Activated T-cell treated with anti-CD3 and anti-CD28 coated beads, Interleukin-2, amount 50 U/mL, for 4 hours (primary cell): ENCODE data around the gene AXIN1. TPM values are rescaled to one million over a fixed set of nuclear protein-coding genes. Genes with fewer than 3 reads are reported as not detected.
"Not testable (repeated sequence)": the region's sequence is repeated elsewhere in the genome, so short reads cannot be mapped to it uniquely, and the experiment has no call there.

Experiments used
- ATAC-seq, 2 donors: fragments of 200-7000 bp; cut with Tn5 transposase; one replicate each; pipeline ENCODE4 v1.10.0; 2021
- DNase-seq: peaks from one replicate; pipeline ENCODE4 v3.0.0-alpha.2; 2020
- H3K27me3 Mint-ChIP-seq: one replicate; pipeline ENCODE4 v1.8.0; 2021; ENCODE audit warnings: low read depth, mixed read lengths
- H3K36me3 Mint-ChIP-seq: one replicate; pipeline ENCODE4 v1.8.0; 2022; ENCODE audit warnings: mixed read lengths; ENCODE audit not compliant: insufficient read depth
- H3K4me1 Mint-ChIP-seq: one replicate; pipeline ENCODE4 v1.8.0; 2021; ENCODE audit warnings: low read depth, mixed read lengths
- H3K4me3 Mint-ChIP-seq: one replicate; pipeline ENCODE4 v1.8.0; 2021; ENCODE audit warnings: mild to moderate bottlenecking, moderate library complexity, mixed read lengths
- H3K9me3 Mint-ChIP-seq: one replicate; pipeline ENCODE4 v1.8.0; 2021; ENCODE audit warnings: mixed read lengths
- total RNA-seq, 3 donors: library from RNA; stranded (reverse); gene quantifications; one replicate each; pipeline ENCODE4 v1.2.1, GENCODE V29; 2021

The AXIN1 gene
- total RNA-seq, 3 donors from 2014 or later = 34.1 to 40.4 (median 35.4) TPM

DNA sequence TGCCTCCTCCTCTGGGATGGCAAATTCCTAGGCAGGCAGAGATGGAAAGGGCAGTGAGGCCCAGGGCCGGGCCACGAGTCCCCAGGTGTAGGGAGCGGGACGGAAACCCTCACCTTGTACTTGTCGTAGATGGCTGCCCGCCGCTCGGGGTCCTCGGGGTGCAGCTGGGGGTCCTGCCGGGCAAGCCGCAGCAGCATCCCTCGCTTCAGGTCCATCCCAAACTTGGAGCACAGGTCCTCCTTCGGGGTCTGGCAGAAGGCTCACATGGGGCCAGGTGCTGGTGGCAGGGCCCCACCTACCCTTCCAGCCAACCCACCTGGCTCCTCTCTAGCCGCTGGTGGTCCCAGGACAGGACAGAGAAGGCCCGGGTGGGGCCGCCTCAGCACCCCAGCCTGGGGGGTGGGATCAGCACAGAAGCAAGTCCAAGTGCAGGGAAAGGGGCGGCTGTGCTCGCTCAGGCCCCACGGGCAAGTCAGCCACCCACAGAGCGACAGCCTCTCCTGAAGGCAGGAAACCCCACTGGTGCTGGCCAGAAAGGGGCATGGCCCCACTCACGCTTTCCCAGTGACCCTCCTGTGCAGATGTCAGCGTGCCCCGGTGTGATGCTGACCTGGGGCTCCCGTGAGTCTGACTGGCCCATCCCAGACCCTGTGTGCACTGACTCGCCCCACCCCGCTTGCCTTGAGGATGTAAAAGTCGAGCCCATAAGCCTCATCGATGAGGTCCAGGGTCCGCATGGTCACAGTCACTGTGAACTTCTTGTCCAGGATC lies 16.1 kb upstream of the AXIN1 start:
- Mint-ChIP-seq H3K27me3 (peaks cover 3% of the 10 kb centered on the region), H3K4me3 (no peak overlapping the region), H3K4me1 (peaks cover 14% of the 10 kb centered on the region), H3K9me3 (no peaks in the 10 kb centered on the region), H3K36me3 (peaks cover 6% of the 10 kb centered on the region)
- DNase-seq (no peak), ATAC-seq (no peak)

DNA sequence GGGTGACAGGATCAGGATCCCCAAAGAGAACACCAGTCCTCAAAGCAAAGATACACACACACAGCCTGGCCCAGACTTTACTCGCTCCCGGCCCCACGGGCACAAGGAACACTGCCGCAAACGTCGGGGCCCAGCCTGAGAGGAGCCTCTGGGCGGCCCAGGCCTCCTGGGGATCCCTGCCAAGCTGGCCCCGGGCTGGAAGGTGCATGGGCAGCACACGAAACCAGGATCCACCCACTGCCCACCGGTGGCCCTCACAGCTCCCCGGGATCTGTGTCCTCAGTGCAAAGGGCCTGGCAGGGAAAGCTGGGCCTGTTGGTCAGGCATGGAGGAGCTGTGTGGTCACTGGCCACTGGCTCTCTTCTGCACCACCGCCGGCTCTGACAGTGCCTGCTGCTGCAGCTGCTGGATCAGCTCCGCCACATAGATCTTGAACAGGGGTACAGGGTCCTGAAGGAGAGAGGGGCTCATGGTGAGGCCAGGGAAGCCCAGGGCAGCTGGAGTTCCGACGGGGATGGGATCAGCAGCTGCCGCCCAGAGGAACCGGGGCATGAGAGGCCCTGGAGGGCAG lies 14.9 kb upstream of the AXIN1 start:
- DNase-seq = no peak
- Mint-ChIP-seq H3K36me3 (peaks cover 6% of the 10 kb centered on the region), H3K4me3 (no peak overlapping the region), H3K4me1 (peaks cover 14% of the 10 kb centered on the region), H3K9me3 (no peaks in the 10 kb centered on the region), H3K27me3 (peaks cover 5% of the 10 kb centered on the region)
- no peak for ATAC-seq

DNA sequence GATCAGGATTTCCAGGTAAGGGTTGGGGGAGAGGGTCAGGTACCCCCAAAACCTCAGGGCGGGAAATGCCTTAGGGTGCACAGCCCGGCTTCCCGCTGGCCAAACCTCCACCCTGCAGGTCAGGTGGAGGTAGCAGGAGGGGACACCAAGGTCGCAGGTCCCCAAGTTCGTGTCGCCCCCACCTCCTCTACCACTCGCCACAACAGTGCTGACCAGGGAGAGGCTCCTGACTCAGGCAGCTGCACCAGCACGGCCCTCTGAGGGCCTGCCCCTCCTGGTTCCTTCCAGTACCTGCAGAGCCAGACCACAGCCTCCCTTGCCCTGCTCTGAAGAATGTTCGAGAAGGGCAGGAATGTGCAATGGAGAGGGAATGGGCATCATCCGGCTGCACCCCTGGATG lies 14.0 kb upstream of the AXIN1 start:
- no peak for ATAC-seq
- Mint-ChIP-seq H3K9me3 (no peaks in the 10 kb centered on the region), H3K4me1 (peaks cover 16% of the 10 kb centered on the region), H3K36me3 (peaks cover 6% of the 10 kb centered on the region), H3K4me3 (no peak overlapping the region), H3K27me3 (peaks cover 8% of the 10 kb centered on the region)
- no peak for DNase-seq

DNA sequence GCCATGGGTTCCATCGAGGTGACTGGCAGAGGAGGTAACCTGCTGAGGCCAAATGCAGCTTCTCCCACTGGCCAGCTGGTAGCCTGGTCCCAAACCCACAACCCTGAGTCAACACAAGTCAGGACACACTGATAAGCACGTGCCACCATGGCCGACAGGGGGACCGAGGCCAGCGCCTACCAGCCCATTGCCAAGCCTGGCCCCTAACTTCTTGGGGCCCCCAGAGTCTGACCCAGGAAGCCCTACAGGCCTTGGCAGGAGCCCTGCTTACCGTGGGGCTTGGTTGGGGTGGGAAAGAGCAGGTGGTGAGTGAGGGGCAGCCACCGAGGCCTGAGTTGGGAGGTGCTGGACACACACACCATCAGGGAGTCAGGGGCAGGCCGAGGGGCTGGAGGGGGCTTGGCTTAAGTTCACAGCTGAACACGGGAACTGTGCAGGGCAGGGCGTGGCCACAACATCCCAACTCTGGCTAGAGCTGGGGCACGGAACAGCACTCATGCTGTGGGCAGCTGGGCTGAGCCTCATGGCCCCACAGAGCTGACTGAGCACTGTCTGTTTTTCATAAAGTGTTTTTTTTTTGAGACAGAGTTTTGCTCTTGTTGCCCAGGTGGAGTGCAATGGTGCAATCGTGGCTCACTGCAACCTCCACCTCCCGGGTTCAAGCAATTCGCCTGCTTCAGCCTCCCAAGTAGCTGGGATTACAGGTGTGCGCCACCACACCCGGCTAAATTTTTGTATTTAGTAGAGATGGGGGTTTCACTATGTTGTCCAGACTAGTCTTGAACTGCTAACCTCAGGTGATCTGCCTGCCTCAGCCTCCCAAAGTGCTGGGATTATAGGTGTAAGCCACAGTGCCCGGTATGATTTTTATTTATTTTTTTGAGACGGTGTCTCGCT lies 12.3 kb upstream of the AXIN1 start:
- no peak for DNase-seq

DNA sequence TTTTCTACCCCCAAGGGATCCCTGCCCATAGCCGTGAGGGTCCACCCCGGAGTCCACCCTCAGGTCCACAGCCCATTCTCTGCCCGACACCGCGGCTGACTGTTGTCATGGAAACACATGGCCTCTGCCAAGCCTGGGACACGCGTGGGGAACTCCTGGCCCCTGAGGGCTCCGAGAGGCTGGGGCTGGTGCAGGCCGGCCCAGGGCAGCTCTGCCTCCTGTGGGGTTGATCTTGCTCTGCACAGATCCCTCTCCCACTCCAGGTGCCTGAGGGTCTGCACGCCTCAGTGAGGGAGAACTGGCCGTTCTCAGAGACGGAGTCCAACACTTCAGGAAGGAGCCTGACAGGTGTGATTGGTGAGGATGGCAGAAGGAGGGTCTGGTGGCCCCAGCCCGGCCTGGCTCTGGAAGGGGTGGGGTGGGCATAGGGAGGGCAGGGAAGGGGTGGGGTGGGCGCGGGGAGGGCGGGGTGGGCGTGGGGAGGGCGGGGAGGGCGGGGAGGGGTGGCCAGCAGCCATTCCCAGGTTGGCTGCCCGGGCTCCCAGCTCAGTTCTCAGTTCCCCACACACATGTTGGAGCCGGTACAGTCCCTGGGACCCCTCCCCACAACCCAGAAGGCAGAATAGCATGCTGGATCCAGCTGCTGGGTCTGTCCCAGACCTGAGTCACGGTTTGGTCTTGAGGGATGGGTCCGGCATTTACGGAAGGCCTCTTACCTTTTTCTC lies 11.4 kb upstream of the AXIN1 start:
- DNase-seq = no peak
- Mint-ChIP-seq H3K9me3 (no peaks in the 10 kb centered on the region), H3K36me3 (peaks cover 6% of the 10 kb centered on the region), H3K4me3 (no peak overlapping the region), H3K4me1 (peaks cover 2% of the 10 kb centered on the region), H3K27me3 (peaks cover 8% of the 10 kb centered on the region)
- ATAC-seq = no peak

More for the DNA sequence above, 12.3 kb upstream of the AXIN1 start:
- H3K9me3 Mint-ChIP-seq = no peaks in the 10 kb centered on the region
- H3K27me3 Mint-ChIP-seq = peaks cover 8% of the 10 kb centered on the region
- H3K4me3 Mint-ChIP-seq = no peak overlapping the region
- H3K4me1 Mint-ChIP-seq = peaks cover 7% of the 10 kb centered on the region
- ATAC-seq = no peak
- peaks cover 6% of the 10 kb centered on the region for H3K36me3 Mint-ChIP-seq

DNA sequence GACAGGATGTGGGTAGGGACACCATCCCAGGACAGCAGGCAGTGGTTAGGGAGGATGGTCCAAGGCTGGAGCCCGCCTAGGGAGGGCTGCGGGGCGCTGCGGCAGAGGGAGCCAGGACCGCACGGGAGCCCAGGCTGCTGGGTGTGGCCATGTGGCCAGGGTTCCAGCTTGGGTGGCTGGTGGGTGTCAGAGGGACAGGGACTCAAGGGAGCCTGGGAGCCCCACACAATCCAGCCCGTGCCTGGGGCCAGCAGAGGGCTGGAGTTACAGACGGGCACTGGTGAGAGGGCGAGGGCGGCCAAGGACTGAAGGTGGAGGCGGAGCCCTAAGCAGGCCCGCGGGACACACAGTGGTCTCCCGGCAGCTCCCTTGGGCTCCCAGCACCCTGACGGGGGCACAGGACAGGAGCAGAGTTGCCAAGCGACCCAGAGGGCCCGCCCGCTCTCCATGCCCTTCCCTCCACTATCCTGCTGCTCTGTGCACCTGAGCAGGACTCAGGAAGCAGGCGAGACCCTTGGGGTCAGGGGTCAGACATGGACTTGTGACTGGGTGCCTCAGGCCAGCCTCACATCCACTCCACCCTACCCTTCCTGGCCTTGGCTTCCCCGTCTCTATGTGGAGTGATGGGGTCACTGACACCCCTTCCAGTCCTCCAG lies 10.7 kb upstream of the AXIN1 start:
- H3K4me1 Mint-ChIP-seq = peaks cover 2% of the 10 kb centered on the region
- no peaks in the 10 kb centered on the region for H3K9me3 Mint-ChIP-seq
- DNase-seq (no peak), ATAC-seq (no peak)
- no peak overlapping the region for H3K4me3 Mint-ChIP-seq
- peaks cover 6% of the 10 kb centered on the region for H3K36me3 Mint-ChIP-seq
- peaks cover 8% of the 10 kb centered on the region for H3K27me3 Mint-ChIP-seq

DNA sequence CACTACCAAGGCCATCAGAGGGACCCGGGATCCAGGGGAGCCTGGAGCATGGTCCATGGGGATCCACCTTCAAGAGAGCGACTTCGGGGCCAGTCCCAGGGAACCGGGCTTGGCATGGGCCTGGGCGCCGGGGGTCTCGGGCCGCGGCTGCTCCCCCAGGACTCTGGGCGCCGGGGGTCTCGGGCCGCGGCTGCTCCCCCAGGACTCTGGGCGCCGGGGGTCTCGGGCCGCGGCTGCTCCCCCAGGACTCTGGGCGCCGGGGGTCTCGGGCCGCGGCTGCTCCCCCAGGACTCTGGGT lies 10.1 kb upstream of the AXIN1 start:
- not testable (repeated sequence) for ATAC-seq, H3K4me1 Mint-ChIP-seq, H3K27me3 Mint-ChIP-seq, H3K9me3 Mint-ChIP-seq, H3K36me3 Mint-ChIP-seq, H3K4me3 Mint-ChIP-seq, DNase-seq

DNA sequence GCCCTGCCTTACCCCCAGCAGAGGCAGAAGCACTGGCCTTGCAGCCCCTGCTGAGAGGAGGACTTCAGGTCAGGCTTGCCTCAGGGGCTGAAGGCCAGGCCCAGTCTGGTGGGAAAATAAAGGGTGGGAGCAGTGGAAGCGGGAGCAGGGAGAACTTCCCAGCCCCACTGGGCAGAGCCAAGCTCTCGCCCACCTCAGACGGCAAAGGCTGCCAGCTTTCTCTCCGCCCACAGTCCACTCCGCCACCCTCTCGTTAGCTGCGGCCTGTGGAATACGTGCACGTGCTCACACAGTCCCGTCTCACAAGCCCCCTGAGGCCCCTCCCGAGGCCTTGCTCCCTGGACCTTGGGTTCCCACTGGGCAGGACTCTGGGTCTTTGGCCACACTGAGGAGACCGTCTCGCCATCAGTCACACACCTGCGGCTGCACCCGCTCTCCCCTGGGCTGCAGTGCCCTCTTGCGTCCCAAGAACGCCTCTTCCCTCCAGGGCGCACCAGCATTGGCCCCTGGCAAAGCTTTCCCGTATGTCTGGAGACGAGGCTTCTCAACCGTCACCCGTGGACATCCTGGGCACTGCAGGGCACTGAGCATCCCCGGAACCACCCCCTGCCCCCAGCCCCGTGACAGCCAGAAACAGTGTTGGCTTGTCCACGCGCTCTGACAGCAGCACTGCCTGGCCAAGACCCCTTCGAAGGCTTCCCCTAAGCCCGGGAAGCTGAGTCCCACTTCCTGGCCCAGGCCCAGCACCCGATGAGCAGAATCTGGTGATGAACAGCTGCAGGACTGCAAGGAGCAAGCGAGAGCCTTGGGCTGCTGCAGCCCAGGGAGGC lies 9.6 kb upstream of the AXIN1 start:
- H3K36me3 Mint-ChIP-seq = peaks cover 5% of the 10 kb centered on the region
- no peak overlapping the region for H3K4me3 Mint-ChIP-seq
- H3K9me3 Mint-ChIP-seq = no peaks in the 10 kb centered on the region
- DNase-seq (peak; percentile 70), ATAC-seq (peak; percentile 94 to 95)
- peaks cover 8% of the 10 kb centered on the region for H3K27me3 Mint-ChIP-seq
- peaks cover 2% of the 10 kb centered on the region for H3K4me1 Mint-ChIP-seq

DNA sequence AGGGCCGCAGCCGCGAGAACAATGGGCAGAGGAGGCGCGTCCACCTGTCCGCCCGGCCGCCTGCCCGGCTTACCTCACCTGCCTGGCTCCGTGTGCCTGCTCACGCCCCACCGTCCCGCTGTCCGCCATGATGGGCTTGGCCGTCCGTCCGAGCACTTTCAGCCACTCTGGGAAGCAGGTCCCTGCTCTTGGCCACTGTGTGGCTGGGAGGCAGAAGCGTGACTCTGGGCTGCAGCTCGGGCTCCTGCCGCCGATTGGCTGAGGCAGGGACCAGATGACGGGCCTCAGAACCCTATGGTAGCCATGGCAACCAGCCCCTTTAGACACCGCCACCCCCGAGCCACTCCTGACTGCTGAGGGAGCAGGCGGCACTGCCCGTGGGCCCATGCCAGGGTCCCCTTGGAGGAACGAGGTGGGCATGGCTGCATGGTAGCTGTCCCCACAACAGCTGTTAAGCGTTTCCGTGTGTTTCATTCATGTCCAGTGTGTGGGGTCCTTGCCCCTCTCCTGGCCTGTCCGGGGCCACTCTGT lies 8.9 kb upstream of the AXIN1 start:
- peaks cover 4% of the 10 kb centered on the region for H3K4me1 Mint-ChIP-seq
- no peak for DNase-seq
- H3K36me3 Mint-ChIP-seq = no peaks in the 10 kb centered on the region
- no peak overlapping the region for H3K4me3 Mint-ChIP-seq
- no peaks in the 10 kb centered on the region for H3K9me3 Mint-ChIP-seq
- peaks cover 8% of the 10 kb centered on the region for H3K27me3 Mint-ChIP-seq
- ATAC-seq = no peak

DNA sequence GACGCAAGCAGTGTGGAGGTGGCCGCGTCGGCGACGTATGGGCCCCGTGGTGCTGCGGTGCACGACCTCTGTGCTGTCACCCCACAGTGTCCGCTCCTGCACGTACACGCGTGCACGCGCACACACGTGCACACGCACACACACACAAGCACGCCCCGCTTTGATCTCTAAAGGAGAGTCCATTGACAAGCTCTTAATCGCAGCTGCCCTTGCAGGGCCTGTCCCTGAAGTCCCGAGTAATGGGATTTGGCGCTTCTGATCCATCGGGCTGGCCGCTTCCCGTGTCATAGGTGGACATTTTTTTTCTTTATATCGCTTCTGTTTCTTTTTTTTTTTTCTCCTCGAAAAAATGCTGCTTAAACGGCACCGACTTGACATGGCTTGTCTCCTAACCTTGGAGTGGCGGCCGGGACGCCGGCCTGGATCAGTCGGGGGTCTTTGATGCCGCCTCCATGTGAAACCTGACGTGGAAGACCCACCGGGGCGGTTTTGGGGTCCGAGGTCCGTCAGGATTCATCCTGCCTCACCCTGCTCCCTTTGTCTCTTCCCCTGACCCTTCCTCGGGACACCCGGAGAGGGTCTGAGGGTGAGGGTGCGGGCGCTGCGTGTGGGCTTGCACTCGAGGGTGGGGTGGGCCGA lies 8.3 kb upstream of the AXIN1 start:
- peaks cover 6% of the 10 kb centered on the region for H3K4me1 Mint-ChIP-seq
- ATAC-seq (no peak), DNase-seq (no peak)
- no peaks in the 10 kb centered on the region for H3K36me3 Mint-ChIP-seq
- H3K27me3 Mint-ChIP-seq = peaks cover 8% of the 10 kb centered on the region
- no peaks in the 10 kb centered on the region for H3K9me3 Mint-ChIP-seq
- H3K4me3 Mint-ChIP-seq = no peak overlapping the region

DNA sequence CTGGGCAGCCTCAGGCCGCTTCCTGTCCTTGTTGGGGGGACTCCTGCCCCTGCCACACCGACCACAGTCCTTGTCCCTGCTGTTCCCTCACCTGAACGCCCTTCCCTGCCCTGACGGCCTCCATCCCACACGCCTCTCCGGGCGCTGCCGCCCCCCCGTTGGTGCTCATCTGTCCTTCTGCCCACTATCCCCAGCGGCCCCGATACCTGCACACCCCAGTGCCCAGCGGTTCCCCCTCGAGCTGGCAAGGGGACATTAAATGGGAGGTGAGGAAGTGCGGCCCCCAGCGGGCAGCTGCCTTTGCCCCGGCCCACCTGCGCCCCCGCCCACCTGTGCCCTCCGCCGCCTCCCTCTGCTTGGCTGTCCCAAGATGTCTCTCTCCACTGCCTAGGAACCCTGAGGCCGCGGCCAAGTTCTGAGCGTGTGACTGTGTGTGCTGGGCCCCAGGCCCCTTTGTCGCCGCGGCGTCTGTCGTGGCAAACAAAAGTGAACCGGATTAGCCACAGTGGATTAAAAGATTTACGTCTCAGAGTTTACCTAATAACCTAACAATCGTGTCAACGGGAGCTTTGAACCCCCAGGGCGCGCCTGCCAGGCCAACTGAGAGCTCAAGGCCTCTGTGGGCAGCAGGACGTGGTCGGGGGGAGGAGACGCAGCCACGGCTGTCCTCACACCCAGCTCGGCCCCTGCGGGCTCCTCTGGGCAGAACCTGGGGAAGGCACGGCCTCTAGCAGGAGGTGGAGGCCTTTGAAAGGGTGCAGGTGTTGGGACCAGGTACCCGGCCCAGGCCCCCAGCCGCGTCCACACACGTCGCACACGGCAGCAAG lies 7.6 kb upstream of the AXIN1 start:
- Mint-ChIP-seq H3K27me3 (peaks cover 8% of the 10 kb centered on the region), H3K9me3 (no peaks in the 10 kb centered on the region), H3K36me3 (no peaks in the 10 kb centered on the region), H3K4me1 (peaks cover 13% of the 10 kb centered on the region), H3K4me3 (no peak overlapping the region)
- ATAC-seq (no peak), DNase-seq (no peak)

DNA sequence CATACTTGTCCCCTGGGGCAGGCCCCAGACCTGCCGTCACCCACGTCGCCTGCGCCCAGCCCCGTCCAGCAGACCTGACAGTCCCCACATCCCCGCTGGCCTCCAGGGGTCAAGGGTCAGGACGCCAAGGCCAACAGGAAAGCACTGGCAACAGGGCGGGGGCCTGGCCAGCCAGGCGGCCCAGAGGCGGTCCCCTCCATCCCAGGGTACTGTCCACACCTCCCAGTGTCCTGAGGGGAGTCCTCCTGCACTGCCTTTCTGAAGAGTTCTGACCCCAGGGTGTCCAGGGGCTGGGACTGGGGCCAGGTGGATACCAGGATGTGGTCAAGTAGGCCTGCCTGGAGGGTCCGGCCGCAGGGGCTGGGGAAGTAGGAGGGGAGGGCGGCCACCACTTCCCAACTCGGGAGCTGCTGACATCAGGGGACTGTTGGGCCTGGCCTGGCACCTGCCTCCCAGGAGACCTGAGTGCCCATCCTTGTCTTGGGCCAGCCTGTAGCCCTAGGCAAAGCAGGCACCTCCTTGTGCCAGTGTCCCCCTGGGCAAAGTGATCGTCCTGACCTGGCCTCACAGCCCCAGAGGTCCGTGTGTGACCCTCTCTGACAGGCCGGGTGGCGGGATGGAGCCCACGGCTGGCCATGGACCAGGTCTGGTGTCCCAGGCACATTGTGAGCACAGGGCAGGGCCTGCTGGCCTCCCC lies 6.7 kb upstream of the AXIN1 start:
- Mint-ChIP-seq H3K4me3 (no peak overlapping the region), H3K4me1 (peaks cover 21% of the 10 kb centered on the region), H3K9me3 (no peaks in the 10 kb centered on the region), H3K27me3 (peaks cover 7% of the 10 kb centered on the region), H3K36me3 (no peaks in the 10 kb centered on the region)
- no peak for ATAC-seq
- DNase-seq = no peak
